Ascending aorta (tissue), 2 donors: ENCODE results near the gene SEMA3E. TPM values are rescaled to one million over a fixed set of nuclear protein-coding genes. Genes with fewer than 3 reads are reported as not detected.

Source experiments
- DNase-seq, 2 donors: peaks; one replicate each; pipeline ENCODE4 v3.0.0-alpha.2; 2019; ENCODE audit warnings: low spot score in 2 of 2
- H3K27ac ChIP-seq, 2 donors: fragments of 200-600 bp; sonication (generic); one replicate each; pipeline ENCODE4 v1.5.1; 2016 to 2017; ENCODE audit warnings: mild to moderate bottlenecking in 1 of 2
- H3K27me3 ChIP-seq: fragments of 200-600 bp; sonication (generic); one replicate; pipeline ENCODE4 v1.5.1; 2017
- H3K36me3 ChIP-seq, 2 donors: fragments of 200-600 bp; sonication (generic); one replicate each; pipeline ENCODE4 v1.5.1; 2016
- H3K4me1 ChIP-seq, 2 donors: fragments of 200-600 bp; sonication (generic); one replicate each; pipeline ENCODE4 v1.5.1; 2016 to 2017; ENCODE audit warnings: mild to moderate bottlenecking in 1 of 2
- H3K4me3 ChIP-seq, 2 donors: fragments of 200-600 bp; sonication (generic); one replicate each; pipeline ENCODE4 v1.5.1; 2016 to 2017; ENCODE audit warnings: mild to moderate bottlenecking in 1 of 2
- H3K9me3 ChIP-seq, 2 donors: fragments of 200-600 bp; sonication (generic); one replicate each; pipeline ENCODE4 v1.5.1; 2016
- CTCF ChIP-seq, 3 experiments: fragments of 200-600 bp in 2 of 3; fragments of 450-650 bp in 1 of 3; sonication (generic) in 2 of 3; IDR thresholded peaks; one replicate each; pipeline ENCODE4 v1.5.1; 2016 to 2019; ENCODE audit warnings: antibody characterized with exemption in 3 of 3, mild to moderate bottlenecking in 1 of 3, moderate library complexity in 1 of 3
- intact Hi-C: fragments of 100-400 bp; cut with DNase I; formaldehyde crosslinking; loops from one replicate; pipeline ENCODE4 v1.15.1; 2023
- total RNA-seq: library from RNA; depleted of rRNA; stranded (reverse); fragments of >200 nt; gene quantifications from one replicate; pipeline ENCODE4 v1.1.0, GENCODE V29; 2016

SEMA3E gene
- total RNA-seq, 1 donor from 2014 or later, result 4.3 TPM

GRCh38 chr7:83534488-83534887, 114.5 kb downstream of the SEMA3E start:
- H3K27me3 ChIP-seq, result no peaks in the 10 kb centered on the region
- no peak for DNase-seq
- H3K4me3 ChIP-seq, result no peak overlapping the region
- no peaks in the 10 kb centered on the region for H3K4me1 ChIP-seq
- no peaks in the 10 kb centered on the region for H3K9me3 ChIP-seq
- intact Hi-C loops, result no loop called here
- TF ChIP-seq CTCF (IDR thresholded peaks at IDR 0.05), result no peak
- H3K36me3 ChIP-seq, result no peaks in the 10 kb centered on the region
- no peak overlapping the region for H3K27ac ChIP-seq

- H3K36me3 ChIP-seq, result no peaks in the 10 kb centered on the region
- H3K4me3 ChIP-seq, result no peak overlapping the region
- no peak for DNase-seq
- no peak for TF ChIP-seq CTCF (IDR thresholded peaks at IDR 0.05)
- no peak overlapping the region for H3K27ac ChIP-seq
- H3K4me1 ChIP-seq, result no peaks in the 10 kb centered on the region
- H3K9me3 ChIP-seq, result no peaks in the 10 kb centered on the region
- H3K27me3 ChIP-seq, result no peaks in the 10 kb centered on the region
- intact Hi-C loops, result no loop called here
Observed at GRCh38 chr7:83532219-83532618, 116.7 kb downstream of the SEMA3E start.

GRCh38 chr7:83531766-83532165, 117.2 kb downstream of the SEMA3E start:
- Histone ChIP-seq H3K4me3 (no peak overlapping the region), H3K36me3 (no peaks in the 10 kb centered on the region), H3K9me3 (no peaks in the 10 kb centered on the region), H3K27me3 (no peaks in the 10 kb centered on the region), H3K27ac (no peak overlapping the region), H3K4me1 (no peaks in the 10 kb centered on the region)
- DNase-seq, result no peak
- intact Hi-C loops, result no loop called here
- TF ChIP-seq CTCF (IDR thresholded peaks at IDR 0.05), result no peak

- DNase-seq, result no peak
- Histone ChIP-seq H3K4me1 (no peaks in the 10 kb centered on the region), H3K9me3 (no peaks in the 10 kb centered on the region), H3K27ac (no peak overlapping the region), H3K4me3 (no peak overlapping the region), H3K36me3 (no peaks in the 10 kb centered on the region), H3K27me3 (no peaks in the 10 kb centered on the region)
- intact Hi-C loops, result no loop called here
- no peak for TF ChIP-seq CTCF (IDR thresholded peaks at IDR 0.05)
Observed at GRCh38 chr7:83528925-83529423, 120.0 kb downstream of the SEMA3E start.

GRCh38 chr7:83524277-83525075, 124.5 kb downstream of the SEMA3E start:
- Histone ChIP-seq H3K27me3 (no peaks in the 10 kb centered on the region), H3K27ac (no peak overlapping the region), H3K4me3 (no peak overlapping the region), H3K4me1 (no peaks in the 10 kb centered on the region), H3K36me3 (no peaks in the 10 kb centered on the region), H3K9me3 (no peaks in the 10 kb centered on the region)
- no peak for TF ChIP-seq CTCF (IDR thresholded peaks at IDR 0.05)
- no peak for DNase-seq
- intact Hi-C loops, result no loop called here
